Mononuclear cell (primary cell): ENCODE measurements around the gene TRAK1. TPM values are rescaled to one million over a fixed set of nuclear protein-coding genes. Genes with fewer than 3 reads are reported as not detected.

ENCODE experiments used
- H3K27me3 ChIP-seq: 2 replicates; pipeline ENCODE4 v1.6.0; 2011; ENCODE audit warnings: low read length, control low read depth; ENCODE audit not compliant: insufficient read depth
- H3K4me1 ChIP-seq: 2 replicates; pipeline ENCODE4 v1.5.1; 2011; ENCODE audit warnings: mild to moderate bottlenecking, low read length, control low read depth; ENCODE audit not compliant: insufficient read depth
- H3K4me3 ChIP-seq: 2 replicates; pipeline ENCODE4 v1.5.1; 2011; ENCODE audit warnings: mild to moderate bottlenecking, low read length, moderate library complexity
- H3K9me3 ChIP-seq: 2 replicates; pipeline ENCODE4 v1.5.1; 2011; ENCODE audit warnings: low read depth, mild to moderate bottlenecking, control low read depth, low read length
- total RNA-seq: library from RNA; depleted of rRNA; stranded (reverse); fragments of >200 nt; gene quantifications from one replicate; pipeline ENCODE4 v1.2.3, GENCODE V29; 2012

Gene TRAK1
- total RNA-seq, 1 donor: 26.3 TPM

- H3K4me1 ChIP-seq: peaks cover 23% of the 10 kb centered on the region
- H3K4me3 ChIP-seq: no peak overlapping the region
- no peaks in the 10 kb centered on the region for H3K9me3 ChIP-seq
- H3K27me3 ChIP-seq: no peaks in the 10 kb centered on the region
These were observed 101.4 kb downstream of the TRAK1 start for GRCh38 chr3:42192334-42193200.

DNA sequence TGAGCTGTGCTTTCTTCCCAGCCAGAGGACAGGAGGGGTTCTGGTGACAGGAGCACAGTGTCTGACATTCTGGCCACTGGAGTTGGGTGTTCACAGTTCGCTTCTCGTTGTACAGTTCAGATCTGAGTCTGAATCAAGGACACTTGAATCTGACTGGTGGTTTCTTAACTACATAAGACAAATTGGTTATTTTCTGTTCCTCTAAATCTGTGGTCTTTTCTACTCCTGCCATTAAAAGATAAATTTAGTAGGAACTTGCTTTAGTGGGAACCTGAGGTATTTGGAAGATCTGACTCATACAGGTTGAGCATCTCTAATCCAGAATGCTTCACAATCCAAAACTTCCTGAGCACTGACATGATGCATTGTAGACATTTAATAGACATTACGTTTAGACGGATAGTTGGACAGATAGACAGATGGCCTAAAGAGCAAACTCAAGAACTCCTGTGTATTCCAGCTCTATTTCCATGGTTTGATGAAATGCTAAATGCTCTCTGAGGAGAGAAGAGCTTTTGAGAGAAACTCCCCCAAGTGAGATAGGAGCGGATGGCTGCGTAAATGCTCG lies 103.9 kb downstream of the TRAK1 start:
- Histone ChIP-seq H3K9me3 (no peaks in the 10 kb centered on the region), H3K4me1 (peaks cover 23% of the 10 kb centered on the region), H3K27me3 (no peaks in the 10 kb centered on the region), H3K4me3 (no peak overlapping the region)

- Histone ChIP-seq H3K27me3 (no peaks in the 10 kb centered on the region), H3K4me3 (no peak overlapping the region), H3K4me1 (peaks cover 23% of the 10 kb centered on the region), H3K9me3 (no peaks in the 10 kb centered on the region)
These were observed 104.7 kb downstream of the TRAK1 start for GRCh38 chr3:42195879-42196330.

DNA sequence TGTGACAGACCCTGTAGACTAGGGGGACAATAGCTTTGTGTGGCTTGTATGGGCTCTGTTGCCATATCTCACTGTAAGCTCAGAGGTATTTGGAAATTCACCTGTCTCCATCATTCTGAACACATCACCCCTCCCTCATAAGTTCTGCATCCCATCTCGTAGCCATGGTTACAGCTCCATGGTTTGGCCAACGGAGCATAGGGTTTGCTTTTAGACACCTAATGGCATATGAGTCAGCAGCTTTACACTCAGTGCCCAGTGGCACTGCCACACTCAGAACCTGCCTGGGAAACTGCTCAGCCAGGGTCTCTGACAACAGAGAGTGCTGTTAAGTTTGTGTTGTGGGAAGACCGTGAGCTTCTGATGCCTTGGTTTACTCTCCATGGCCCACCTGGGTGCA lies 107.6 kb downstream of the TRAK1 start:
- Histone ChIP-seq H3K9me3 (no peaks in the 10 kb centered on the region), H3K4me1 (no peaks in the 10 kb centered on the region), H3K4me3 (no peak overlapping the region), H3K27me3 (no peaks in the 10 kb centered on the region)

- no peaks in the 10 kb centered on the region for H3K4me1 ChIP-seq
- H3K9me3 ChIP-seq: no peaks in the 10 kb centered on the region
- H3K27me3 ChIP-seq: no peaks in the 10 kb centered on the region
- H3K4me3 ChIP-seq: no peak overlapping the region
These were observed 111.2 kb downstream of the TRAK1 start for GRCh38 chr3:42202217-42202865.

- Histone ChIP-seq H3K4me1 (no peaks in the 10 kb centered on the region), H3K9me3 (no peaks in the 10 kb centered on the region), H3K27me3 (no peaks in the 10 kb centered on the region), H3K4me3 (no peak overlapping the region)
These were observed 113.9 kb downstream of the TRAK1 start for GRCh38 chr3:42204867-42205599.

DNA sequence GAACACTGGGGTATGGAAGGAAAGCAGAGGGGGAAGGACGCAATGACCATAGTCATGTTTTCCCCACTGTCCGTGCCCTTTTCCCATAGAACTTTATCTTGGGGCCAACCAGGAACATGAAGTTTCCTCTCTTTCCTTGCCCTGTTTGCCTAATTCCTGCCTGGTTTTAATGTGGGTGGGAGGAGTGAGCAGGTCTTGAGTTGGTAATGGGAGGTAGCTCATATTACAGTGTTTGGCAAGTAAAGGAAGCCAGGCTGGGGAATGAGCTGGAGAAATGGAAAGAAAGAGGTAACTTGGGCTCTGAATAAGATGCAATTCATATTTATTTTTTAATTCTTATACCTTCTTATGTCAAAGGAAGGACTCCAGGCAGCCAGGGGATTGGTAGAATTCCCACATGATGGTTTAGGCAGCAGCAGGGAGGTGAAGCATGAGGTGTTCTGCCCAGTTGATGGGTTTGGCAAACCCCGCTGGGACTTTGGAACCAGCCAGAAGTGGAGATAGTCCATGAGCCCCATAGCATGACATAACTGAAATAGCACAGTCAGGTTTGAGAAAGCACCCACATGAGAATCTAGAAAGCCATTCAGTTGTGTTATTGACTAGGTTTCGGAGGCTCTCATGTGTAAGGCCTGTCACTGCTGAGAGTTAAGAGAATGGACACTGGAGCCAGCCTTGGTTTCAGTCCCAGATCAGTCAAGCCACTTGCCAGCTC lies 114.8 kb downstream of the TRAK1 start:
- Histone ChIP-seq H3K4me1 (no peaks in the 10 kb centered on the region), H3K27me3 (no peaks in the 10 kb centered on the region), H3K4me3 (no peak overlapping the region), H3K9me3 (no peaks in the 10 kb centered on the region)

- Histone ChIP-seq H3K9me3 (no peaks in the 10 kb centered on the region), H3K4me3 (no peak overlapping the region), H3K27me3 (no peaks in the 10 kb centered on the region), H3K4me1 (peaks cover 20% of the 10 kb centered on the region)
These were observed 118.8 kb downstream of the TRAK1 start for GRCh38 chr3:42209917-42210316.

DNA sequence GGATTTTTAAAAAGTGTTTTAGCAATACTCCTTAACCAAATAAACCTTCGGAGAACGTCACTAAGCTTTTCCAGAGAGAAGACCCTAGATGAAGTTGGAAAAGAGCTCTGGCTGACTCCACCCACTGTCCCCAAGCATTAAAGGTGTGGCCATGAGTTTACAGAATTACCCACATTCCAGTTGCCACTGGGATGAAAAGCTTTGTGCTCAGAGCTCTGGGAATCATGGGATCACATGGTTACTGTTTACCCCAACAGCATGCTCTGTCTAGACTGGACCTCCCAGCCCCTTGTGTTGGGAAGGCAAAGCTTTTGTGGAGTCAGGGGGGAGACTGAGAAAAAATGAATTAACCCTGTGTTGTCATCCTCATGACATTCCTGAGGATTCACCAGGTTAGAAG lies 119.6 kb downstream of the TRAK1 start:
- H3K4me3 ChIP-seq: no peak overlapping the region
- H3K4me1 ChIP-seq: peaks cover 28% of the 10 kb centered on the region
- H3K27me3 ChIP-seq: no peaks in the 10 kb centered on the region
- H3K9me3 ChIP-seq: no peaks in the 10 kb centered on the region

- Histone ChIP-seq H3K4me1 (peaks cover 39% of the 10 kb centered on the region), H3K27me3 (no peaks in the 10 kb centered on the region), H3K9me3 (no peaks in the 10 kb centered on the region), H3K4me3 (no peak overlapping the region)
These were observed 122.3 kb downstream of the TRAK1 start for GRCh38 chr3:42213417-42213816.

DNA sequence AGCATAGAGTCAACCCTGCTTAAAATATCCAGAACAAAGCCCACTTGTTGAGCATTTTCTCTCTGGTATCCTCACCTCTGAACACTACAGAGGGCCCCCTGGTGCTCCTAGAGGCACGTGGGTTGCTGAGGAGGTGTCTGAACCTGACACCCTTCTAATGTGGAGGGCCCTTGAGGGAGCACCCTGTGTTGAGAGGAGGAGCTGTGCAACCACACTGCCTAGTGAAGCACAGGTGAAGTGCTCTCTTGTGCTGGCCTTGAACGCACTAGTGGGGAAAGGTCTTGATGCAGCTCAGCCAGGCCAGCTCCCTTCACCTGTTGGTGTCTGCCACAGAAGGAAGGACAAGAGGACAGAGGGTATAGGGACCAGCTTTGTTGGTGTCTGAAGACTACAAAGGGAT lies 122.9 kb downstream of the TRAK1 start:
- Histone ChIP-seq H3K9me3 (no peaks in the 10 kb centered on the region), H3K4me1 (peaks cover 39% of the 10 kb centered on the region), H3K27me3 (no peaks in the 10 kb centered on the region), H3K4me3 (no peak overlapping the region)

GRCh38 chr3:42214565-42215283 lies 123.6 kb downstream of the TRAK1 start:
- Histone ChIP-seq H3K27me3 (no peaks in the 10 kb centered on the region), H3K4me1 (peaks cover 39% of the 10 kb centered on the region), H3K9me3 (no peaks in the 10 kb centered on the region), H3K4me3 (no peak overlapping the region)

DNA sequence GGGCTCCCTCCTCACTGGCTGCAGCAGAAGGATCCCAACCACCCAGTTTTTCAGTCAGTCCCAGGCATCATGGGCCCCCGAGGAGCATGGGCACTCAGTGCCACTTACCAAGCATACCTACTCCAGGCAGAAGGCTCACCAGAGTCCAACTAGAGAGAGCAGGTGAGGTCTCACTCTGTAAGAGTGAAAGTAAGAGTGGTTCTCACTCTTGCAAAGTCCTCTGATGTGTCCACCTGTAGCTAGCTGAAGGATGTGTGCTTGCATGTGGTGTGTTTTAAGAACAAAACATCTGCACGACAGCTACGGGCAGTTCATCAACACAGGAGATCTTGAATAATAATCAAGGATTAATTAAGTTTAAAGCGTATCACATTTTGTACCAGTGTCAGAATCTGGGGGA lies 125.1 kb downstream of the TRAK1 start:
- no peaks in the 10 kb centered on the region for H3K27me3 ChIP-seq
- H3K4me3 ChIP-seq: no peak overlapping the region
- H3K4me1 ChIP-seq: peaks cover 39% of the 10 kb centered on the region
- H3K9me3 ChIP-seq: no peaks in the 10 kb centered on the region

- no peaks in the 10 kb centered on the region for H3K9me3 ChIP-seq
- no peaks in the 10 kb centered on the region for H3K27me3 ChIP-seq
- H3K4me1 ChIP-seq: peaks cover 39% of the 10 kb centered on the region
- H3K4me3 ChIP-seq: no peak overlapping the region
These were observed 125.8 kb downstream of the TRAK1 start for GRCh38 chr3:42216931-42217333.
